ENCODE measurements around the gene BLCAP.

DNA sequence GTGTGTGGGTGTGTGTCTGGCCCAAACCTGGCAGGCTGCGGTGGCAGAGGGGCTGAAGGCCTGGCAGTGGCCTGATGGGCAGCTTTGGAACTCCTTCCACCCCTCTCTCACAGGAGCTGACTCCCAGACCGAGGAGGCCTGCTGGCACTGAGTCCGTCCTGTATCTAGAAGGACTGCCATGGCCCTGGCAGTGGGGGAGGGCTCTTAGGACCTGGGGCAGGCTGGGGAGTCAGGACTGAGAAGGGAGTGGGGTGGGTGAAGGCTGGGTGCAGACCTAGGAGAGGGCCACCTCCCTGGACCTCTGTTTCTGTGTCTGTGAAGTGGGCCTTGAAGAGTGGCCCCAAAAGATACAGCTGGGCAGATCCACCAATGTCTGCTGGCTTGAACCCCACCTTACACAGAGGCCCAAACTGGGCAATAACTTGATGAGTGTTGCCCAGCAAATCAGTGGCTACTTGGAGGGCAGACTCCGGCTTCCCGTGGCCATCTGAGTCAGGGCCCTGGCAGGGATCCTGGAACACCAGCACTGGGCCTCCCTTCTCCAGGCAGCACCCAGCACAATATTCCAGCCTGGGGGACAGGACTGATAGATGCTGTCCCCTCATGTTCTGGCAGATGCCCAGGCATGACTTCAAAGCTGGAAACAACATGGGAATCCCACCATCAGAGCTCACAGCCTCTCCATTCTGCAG, 46.7 kb upstream of the BLCAP start:
- TF ChIP-seq ZFP30 (CRISPR knock-in tag; IDR thresholded peaks at IDR 0.05) (no peak), ZFP3 (CRISPR knock-in tag; IDR thresholded peaks at IDR 0.05) (no peak), ARNTL (CRISPR knock-in tag; IDR thresholded peaks at IDR 0.05; ENCODE audit: borderline replicate concordance, low read depth) (no peak), TCF4 (CRISPR knock-in tag; IDR thresholded peaks at IDR 0.05; ENCODE audit: borderline replicate concordance) (no peak)
- TF ChIP-seq, protein P1, sequence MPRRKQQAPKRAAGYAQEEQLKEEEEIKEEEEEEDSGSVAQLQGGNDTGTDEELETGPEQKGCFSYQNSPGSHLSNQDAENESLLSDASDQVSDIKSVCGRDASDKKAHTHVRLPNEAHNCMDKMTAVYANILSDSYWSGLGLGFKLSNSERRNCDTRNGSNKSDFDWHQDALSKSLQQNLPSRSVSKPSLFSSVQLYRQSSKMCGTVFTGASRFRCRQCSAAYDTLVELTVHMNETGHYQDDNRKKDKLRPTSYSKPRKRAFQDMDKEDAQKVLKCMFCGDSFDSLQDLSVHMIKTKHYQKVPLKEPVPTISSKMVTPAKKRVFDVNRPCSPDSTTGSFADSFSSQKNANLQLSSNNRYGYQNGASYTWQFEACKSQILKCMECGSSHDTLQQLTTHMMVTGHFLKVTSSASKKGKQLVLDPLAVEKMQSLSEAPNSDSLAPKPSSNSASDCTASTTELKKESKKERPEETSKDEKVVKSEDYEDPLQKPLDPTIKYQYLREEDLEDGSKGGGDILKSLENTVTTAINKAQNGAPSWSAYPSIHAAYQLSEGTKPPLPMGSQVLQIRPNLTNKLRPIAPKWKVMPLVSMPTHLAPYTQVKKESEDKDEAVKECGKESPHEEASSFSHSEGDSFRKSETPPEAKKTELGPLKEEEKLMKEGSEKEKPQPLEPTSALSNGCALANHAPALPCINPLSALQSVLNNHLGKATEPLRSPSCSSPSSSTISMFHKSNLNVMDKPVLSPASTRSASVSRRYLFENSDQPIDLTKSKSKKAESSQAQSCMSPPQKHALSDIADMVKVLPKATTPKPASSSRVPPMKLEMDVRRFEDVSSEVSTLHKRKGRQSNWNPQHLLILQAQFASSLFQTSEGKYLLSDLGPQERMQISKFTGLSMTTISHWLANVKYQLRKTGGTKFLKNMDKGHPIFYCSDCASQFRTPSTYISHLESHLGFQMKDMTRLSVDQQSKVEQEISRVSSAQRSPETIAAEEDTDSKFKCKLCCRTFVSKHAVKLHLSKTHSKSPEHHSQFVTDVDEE (CRISPR knock-in tag; IDR thresholded peaks at IDR 0.05): no peak
- TF ChIP-seq, protein P2, sequence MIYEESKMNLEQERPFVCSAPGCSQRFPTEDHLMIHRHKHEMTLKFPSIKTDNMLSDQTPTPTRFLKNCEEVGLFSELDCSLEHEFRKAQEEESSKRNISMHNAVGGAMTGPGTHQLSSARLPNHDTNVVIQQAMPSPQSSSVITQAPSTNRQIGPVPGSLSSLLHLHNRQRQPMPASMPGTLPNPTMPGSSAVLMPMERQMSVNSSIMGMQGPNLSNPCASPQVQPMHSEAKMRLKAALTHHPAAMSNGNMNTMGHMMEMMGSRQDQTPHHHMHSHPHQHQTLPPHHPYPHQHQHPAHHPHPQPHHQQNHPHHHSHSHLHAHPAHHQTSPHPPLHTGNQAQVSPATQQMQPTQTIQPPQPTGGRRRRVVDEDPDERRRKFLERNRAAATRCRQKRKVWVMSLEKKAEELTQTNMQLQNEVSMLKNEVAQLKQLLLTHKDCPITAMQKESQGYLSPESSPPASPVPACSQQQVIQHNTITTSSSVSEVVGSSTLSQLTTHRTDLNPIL (CRISPR knock-in tag; IDR thresholded peaks at IDR 0.05; ENCODE audit: low read depth): no peak
- TF ChIP-seq, protein P3, sequence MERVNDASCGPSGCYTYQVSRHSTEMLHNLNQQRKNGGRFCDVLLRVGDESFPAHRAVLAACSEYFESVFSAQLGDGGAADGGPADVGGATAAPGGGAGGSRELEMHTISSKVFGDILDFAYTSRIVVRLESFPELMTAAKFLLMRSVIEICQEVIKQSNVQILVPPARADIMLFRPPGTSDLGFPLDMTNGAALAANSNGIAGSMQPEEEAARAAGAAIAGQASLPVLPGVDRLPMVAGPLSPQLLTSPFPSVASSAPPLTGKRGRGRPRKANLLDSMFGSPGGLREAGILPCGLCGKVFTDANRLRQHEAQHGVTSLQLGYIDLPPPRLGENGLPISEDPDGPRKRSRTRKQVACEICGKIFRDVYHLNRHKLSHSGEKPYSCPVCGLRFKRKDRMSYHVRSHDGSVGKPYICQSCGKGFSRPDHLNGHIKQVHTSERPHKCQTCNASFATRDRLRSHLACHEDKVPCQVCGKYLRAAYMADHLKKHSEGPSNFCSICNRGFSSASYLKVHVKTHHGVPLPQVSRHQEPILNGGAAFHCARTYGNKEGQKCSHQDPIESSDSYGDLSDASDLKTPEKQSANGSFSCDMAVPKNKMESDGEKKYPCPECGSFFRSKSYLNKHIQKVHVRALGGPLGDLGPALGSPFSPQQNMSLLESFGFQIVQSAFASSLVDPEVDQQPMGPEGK (CRISPR knock-in tag; IDR thresholded peaks at IDR 0.05; ENCODE audit: borderline replicate concordance): no peak

All from SK-N-SH treated with all-trans-retinoic acid at 6 μM for 48 hours (cell line).